GM15510 (cell line): ENCODE results near the gene PPP1R1A.

Source experiments
- POLR2A ChIP-seq: IDR thresholded peaks from 3 replicates; pipeline ENCODE4 v1.6.1; 2011; ENCODE audit warnings: borderline replicate concordance; ENCODE audit not compliant: insufficient read length; ENCODE audit errors: extremely low read depth

The PPP1R1A gene, protein sequence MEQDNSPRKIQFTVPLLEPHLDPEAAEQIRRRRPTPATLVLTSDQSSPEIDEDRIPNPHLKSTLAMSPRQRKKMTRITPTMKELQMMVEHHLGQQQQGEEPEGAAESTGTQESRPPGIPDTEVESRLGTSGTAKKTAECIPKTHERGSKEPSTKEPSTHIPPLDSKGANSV

DNA sequence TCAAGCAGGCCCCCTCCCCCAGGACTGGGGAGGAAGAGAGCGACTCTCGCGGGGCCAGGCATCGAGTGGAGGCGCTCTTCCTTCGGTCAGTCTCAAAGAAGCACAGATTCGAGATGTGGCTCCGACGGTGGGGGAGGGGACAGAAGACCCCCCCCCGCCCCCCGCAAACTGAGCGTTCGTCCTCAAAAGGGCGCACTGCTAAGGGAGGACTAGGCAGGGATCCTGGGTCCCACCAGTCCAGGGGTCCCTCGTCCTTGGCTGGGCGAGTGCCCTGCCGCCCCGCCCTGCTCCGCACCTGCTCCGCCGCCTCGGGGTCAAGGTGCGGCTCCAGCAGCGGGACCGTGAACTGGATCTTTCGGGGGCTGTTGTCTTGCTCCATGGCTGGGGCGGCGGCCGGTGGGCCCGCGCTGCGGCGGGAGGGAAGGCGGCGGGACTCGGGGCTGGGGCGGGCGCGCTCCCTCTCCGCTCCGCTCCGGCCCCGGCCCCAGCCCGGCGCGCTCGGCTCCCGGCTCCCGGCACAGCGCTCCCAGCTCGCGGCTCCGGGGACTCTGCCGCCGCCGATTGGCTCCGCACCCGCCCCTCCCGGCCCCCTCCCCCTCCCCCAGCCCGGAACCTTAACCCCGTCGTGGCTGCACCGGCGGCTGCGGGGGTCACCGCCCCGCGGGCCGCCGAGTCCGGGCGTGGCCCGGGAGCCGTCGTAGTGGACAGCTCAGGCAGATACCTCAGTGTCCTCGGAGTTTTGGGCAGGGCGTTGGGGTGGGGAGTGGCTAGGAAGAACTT lies at the start of gene PPP1R1A:
TSS of gene PPP1R1A (minus strand) at position 550 of the 780 bp plus-strand sequence. CDS start at position 379, 171 bp downstream.
- TF ChIP-seq POLR2A: no peak

DNA sequence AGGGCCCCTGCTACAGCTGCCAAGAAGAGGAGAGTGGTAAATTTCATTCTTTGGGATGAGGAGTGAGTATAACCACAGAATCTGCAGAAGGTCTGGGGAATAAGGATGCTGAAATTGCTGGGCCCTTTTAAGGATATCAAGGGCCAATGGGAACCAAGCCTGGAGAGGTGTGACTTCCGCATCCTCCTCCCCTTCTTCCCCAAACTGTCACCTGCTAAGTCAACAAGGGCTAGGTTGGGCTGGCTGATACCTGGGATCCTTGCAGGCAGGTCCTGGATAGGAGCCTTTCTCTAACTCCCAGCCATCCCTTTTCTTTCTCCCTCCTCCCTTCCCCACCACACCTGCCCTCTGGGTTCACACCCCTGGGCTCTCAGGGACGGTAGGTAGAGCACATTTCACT lies 46.3 kb upstream of the PPP1R1A start, which contains the start of gene LACRT:
TSS of gene LACRT (minus strand) at position 101 of the 400 bp plus-strand sequence. CDS start at position 47, 54 bp downstream.
- TF ChIP-seq POLR2A: no peak

GRCh38 chr12:54631988-54632728 lies 43.7 kb upstream of the PPP1R1A start:
- TF ChIP-seq POLR2A: no peak

GRCh38 chr12:54631551-54631950 lies 43.1 kb upstream of the PPP1R1A start:
- TF ChIP-seq POLR2A: no peak

DNA sequence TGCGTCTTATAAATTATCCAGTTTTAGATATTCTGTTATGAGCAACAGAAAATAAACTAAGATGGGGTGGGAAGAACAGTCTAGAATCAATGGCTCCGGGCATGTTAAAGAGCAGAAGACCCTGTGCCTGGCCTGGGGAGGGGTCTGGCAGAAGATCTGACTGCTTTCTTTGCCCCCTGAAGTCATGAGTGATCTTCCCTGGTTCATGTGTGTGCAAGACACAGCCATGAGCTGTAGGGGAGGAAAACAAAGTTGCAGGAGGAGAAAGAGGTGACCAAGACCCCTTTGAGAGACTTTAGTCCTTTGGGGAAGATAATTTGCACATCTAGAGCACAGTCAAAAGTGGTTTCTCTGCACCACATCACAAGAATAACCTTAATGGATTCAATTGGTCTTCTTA lies 41.5 kb upstream of the PPP1R1A start:
- TF ChIP-seq POLR2A: no peak

- TF ChIP-seq POLR2A: no peak
These were observed 39.9 kb upstream of the PPP1R1A start for GRCh38 chr12:54628186-54628846.

DNA sequence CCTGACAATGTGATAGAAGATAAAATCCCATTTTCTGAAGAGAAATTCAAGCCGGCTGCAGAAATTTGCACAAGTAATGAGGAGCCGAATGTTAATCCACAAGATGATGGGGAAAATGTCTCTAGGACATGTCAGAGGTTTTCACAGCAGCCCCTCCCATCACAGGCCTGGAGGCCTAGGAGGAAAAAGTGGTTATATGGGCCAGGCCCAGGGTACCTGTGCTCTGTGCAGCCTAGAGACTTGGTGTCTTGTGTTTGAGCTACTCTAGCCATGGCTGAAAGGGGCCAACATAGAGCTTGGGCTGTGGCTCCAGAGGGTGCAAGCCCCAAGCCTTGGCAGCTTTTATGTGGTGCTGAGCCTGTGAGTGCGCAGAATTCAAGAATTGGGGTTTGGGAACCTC lies 38.8 kb upstream of the PPP1R1A start:
- TF ChIP-seq POLR2A: no peak

- TF ChIP-seq POLR2A: no peak
These were observed 37.1 kb upstream of the PPP1R1A start for GRCh38 chr12:54625598-54625997.

DNA sequence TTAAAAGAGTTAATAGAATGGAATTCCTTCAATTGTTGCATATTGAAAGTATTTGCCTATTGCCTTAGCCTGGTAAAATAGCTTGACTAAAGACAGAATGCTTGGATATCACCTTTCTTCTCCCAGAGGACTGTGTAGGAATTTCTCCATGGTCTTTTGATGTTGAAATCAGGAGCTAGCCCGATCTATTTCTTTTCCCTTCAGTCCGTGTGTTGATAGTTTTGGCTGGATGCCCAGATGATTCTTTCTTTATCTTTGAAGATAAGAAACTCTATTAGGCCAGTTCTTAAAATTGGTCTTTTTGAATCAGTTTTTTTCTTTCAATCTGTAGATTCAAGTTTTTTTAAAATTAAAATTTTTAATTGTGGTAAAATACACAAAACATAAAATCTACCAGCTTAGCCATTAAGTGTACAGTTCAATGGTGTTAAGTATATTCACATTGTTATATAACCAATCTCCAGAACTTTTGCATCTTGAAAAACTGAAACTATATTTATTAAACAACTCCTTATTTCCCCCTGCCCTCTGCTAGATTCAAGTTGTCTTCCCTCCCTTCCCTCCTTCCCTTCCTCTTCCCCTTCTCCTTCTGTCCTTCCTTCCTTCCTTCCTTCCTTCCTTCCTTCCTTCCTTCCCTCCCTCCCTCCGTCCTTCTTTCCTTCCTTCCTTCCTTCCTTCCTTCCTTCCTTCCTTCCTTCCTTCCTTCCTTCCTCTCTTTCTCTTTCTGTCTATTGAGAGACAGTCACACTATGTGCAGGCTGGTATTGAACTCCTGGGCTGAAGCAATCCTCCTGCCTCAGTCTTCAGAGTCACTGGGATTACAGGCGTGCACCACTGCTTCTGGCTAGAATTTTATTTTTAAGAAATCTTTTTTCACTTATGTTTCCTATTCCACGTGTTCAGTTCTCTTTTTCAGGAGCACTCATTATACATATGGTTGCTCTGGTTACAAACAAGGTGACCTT lies 36.1 kb upstream of the PPP1R1A start:
- no peak for TF ChIP-seq POLR2A

GRCh38 chr12:54622463-54623183 lies 34.2 kb upstream of the PPP1R1A start:
- no peak for TF ChIP-seq POLR2A

- no peak for TF ChIP-seq POLR2A
These were observed 28.6 kb upstream of the PPP1R1A start for GRCh38 chr12:54616933-54617680.

DNA sequence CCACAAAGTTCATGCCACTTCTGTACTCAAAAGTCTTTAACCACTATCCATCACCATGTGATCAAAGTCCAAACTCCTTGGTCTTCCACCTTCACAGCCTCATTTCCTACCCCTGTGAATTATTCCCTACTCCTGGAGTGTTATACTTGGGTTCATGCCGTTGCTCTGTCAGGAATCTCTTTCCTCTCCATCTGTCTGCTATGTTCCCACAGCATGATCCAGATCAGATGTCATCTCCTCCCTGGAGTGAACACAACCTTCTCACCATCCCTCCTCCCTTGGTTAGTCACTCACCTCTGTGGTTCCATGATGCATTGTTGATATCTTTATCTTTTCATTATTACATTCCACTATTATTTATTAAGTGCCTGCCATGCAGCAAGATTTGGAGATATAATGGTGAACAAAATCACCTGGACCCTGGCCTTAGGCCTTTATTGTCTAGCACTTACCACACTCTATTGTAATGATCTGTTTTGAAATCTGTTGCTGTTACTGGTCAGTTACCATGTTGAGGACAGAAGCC lies 23.8 kb upstream of the PPP1R1A start:
- no peak for TF ChIP-seq POLR2A

- TF ChIP-seq POLR2A: no peak
These were observed 23.3 kb upstream of the PPP1R1A start for GRCh38 chr12:54611715-54612149.

- TF ChIP-seq POLR2A: no peak
These were observed 20.3 kb upstream of the PPP1R1A start for GRCh38 chr12:54608769-54609168.
